ENCODE measurements around the gene DOK1. TPM values are rescaled to one million over a fixed set of nuclear protein-coding genes. Genes with fewer than 3 reads are reported as not detected.

Gene DOK1
- total RNA-seq, 2 experiments from 2014 or later, result 17.2 to 17.9 TPM

- Mint-ChIP-seq H3K27ac (no peak overlapping the region), H3K36me3 (ENCODE audit: low read depth) (peaks cover 8% of the 10 kb centered on the region), H3K4me3 (peak overlapping the region; percentile 25), H3K27me3 (peaks cover 62% of the 10 kb centered on the region), H3K9me3 (ENCODE audit: low read depth) (no peaks in the 10 kb centered on the region), H3K4me1 (peaks cover 17% of the 10 kb centered on the region)
- ChIA-PET POLR2A (interaction anchor here (0.6 kb wide), 1 partner anchor 47 kb away, joined by 3 read pairs; no protein-coding TSS in a partner anchor), CTCF (interaction anchor here (1.0 to 1.3 kb wide), 3 partner anchors 31 to 101 kb away, joined by 3 to 5 read pairs (median 3); partner anchors contain the start of genes CCDC142 and TTC31)
- peak; percentile 66 for DNase-seq
- peak; percentile 44 for ATAC-seq
- intact Hi-C loops (cut with DNase I, micrococcal nuclease), result loop anchor here in 1 of 2 experiments (1.0 to 2.0 kb wide), 2 partner anchors 14 to 41 kb away; partner anchors contain the start of genes DOK1 and LBX2
Measured at GRCh38 chr2:74513605-74514367, 40.7 kb upstream of the DOK1 start.

GRCh38 chr2:74514368-74515270 lies 39.9 kb upstream of the DOK1 start, which contains the start of gene TLX2:
Gene TLX2 (plus strand): TSS chr2:74514450. CDS start chr2:74514807, 357 bp downstream.
- peaks cover 8% of the 10 kb centered on the region for H3K36me3 Mint-ChIP-seq (ENCODE audit: low read depth)
- intact Hi-C loops (cut with DNase I, micrococcal nuclease), result loop anchor here in 1 of 2 experiments (1.0 to 2.0 kb wide), 2 partner anchors 15 to 40 kb away; partner anchors contain the start of genes DOK1 and LBX2
- peak within 1 kb of the TSS; percentile 57 for H3K4me3 Mint-ChIP-seq
- H3K4me1 Mint-ChIP-seq, result peaks cover 17% of the 10 kb centered on the region
- H3K27me3 Mint-ChIP-seq, result peaks cover 64% of the 10 kb centered on the region
- ChIA-PET POLR2A (interaction anchor here (1.3 kb wide), 1 partner anchor 56 kb away, joined by 4 read pairs; the partner anchor contains the start of gene WBP1), CTCF (interaction anchor here (0.9 to 1.3 kb wide), 4 partner anchors 11 to 75 kb away, joined by 3 read pairs; no protein-coding TSS in a partner anchor)
- ATAC-seq (peak; percentile 20), DNase-seq (peak; percentile 43)
- no peaks in the 10 kb centered on the region for H3K9me3 Mint-ChIP-seq (ENCODE audit: low read depth)
- no peak within 1 kb of the TSS for H3K27ac Mint-ChIP-seq

DNA sequence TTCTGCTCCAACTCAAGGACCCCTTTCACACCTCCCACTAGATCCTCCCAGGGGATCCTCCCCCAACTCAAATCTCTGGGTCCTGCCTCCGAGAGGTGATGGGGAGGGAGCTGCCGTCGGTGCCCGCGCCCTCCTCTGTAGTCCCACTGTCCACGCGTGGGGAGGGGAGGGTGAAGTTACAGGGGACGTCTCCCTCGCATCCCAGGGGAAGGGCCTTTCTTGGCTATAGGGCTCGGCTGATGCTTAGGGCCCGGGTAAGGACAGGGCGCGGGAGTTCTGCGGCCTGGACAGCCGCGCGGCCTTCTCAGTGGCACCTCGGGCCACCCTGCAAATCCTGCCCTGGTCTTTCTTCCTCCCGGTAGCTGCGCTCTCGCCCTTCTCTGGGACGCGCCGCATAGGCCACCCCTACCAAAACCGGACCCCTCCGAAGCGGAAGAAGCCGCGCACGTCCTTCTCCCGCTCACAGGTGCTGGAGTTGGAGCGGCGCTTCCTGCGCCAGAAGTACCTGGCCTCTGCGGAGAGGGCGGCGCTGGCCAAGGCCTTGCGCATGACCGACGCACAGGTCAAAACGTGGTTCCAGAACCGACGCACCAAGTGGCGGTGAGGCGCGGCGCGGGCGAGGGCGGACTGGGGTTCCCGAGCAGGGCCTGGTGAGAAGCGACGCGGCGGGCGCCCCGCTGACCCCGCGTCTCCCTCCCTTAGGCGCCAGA lies 39.1 kb upstream of the DOK1 start:
- H3K4me1 Mint-ChIP-seq, result peaks cover 16% of the 10 kb centered on the region
- peaks cover 8% of the 10 kb centered on the region for H3K36me3 Mint-ChIP-seq (ENCODE audit: low read depth)
- H3K27me3 Mint-ChIP-seq, result peaks cover 69% of the 10 kb centered on the region
- intact Hi-C loops (cut with DNase I, micrococcal nuclease), result loop anchor here in 1 of 2 experiments (2.0 kb wide), 1 partner anchor 39 kb away; the partner anchor contains the start of gene DOK1
- H3K27ac Mint-ChIP-seq, result no peak overlapping the region
- CTCF ChIA-PET, result interaction anchor here (0.6 to 1.3 kb wide), 4 partner anchors 12 to 1265 kb away, joined by 3 read pairs; no protein-coding TSS in a partner anchor
- peak overlapping the region; percentile 57 for H3K4me3 Mint-ChIP-seq
- DNase-seq (peak; percentile 35), ATAC-seq (no peak)
- no peaks in the 10 kb centered on the region for H3K9me3 Mint-ChIP-seq (ENCODE audit: low read depth)
- POLR2A ChIA-PET, result interaction anchor here (1.1 to 1.6 kb wide), 3 partner anchors 10 to 57 kb away, joined by 3 to 4 read pairs (median 3); partner anchors contain the start of genes AUP1, DQX1, HTRA2 and WBP1

- Mint-ChIP-seq H3K36me3 (ENCODE audit: low read depth) (peaks cover 8% of the 10 kb centered on the region), H3K27me3 (peaks cover 70% of the 10 kb centered on the region), H3K4me1 (peaks cover 14% of the 10 kb centered on the region), H3K27ac (no peak overlapping the region), H3K4me3 (peak overlapping the region; percentile 46), H3K9me3 (ENCODE audit: low read depth) (no peaks in the 10 kb centered on the region)
- intact Hi-C loops (cut with DNase I, micrococcal nuclease), result loop anchor here in 1 of 2 experiments (2.0 kb wide), 1 partner anchor 39 kb away; the partner anchor contains the start of gene DOK1
- ChIA-PET CTCF (interaction anchor here (0.6 to 1.3 kb wide), 6 partner anchors 13 to 1266 kb away, joined by 3 to 4 read pairs (median 3); no protein-coding TSS in a partner anchor), POLR2A (interaction anchor here (1.0 to 1.6 kb wide), 4 partner anchors 9 to 58 kb away, joined by 3 to 4 read pairs (median 3); partner anchors contain the start of genes AUP1, DQX1, HTRA2 and WBP1)
- DNase-seq (peak; percentile 84), ATAC-seq (peak; percentile 85)
Measured at GRCh38 chr2:74515981-74516633, 38.4 kb upstream of the DOK1 start.

- ATAC-seq (no peak), DNase-seq (no peak)
- POLR2A ChIA-PET, result interaction anchor here (1.0 to 1.6 kb wide), 2 partner anchors 10 to 13 kb away, joined by 3 read pairs; partner anchors contain the start of genes AUP1 and HTRA2
- Mint-ChIP-seq H3K9me3 (ENCODE audit: low read depth) (no peaks in the 10 kb centered on the region), H3K27ac (no peak overlapping the region), H3K36me3 (ENCODE audit: low read depth) (peaks cover 8% of the 10 kb centered on the region), H3K4me1 (peaks cover 14% of the 10 kb centered on the region), H3K4me3 (no peak overlapping the region), H3K27me3 (peaks cover 66% of the 10 kb centered on the region)
- intact Hi-C loops (cut with DNase I, micrococcal nuclease), result no loop called here
- CTCF ChIA-PET, result interaction anchor here (0.7 to 1.2 kb wide), 4 partner anchors 12 to 780 kb away, joined by 3 to 4 read pairs (median 3); no protein-coding TSS in a partner anchor
Measured at GRCh38 chr2:74516650-74517049, 37.9 kb upstream of the DOK1 start.

- H3K9me3 Mint-ChIP-seq (ENCODE audit: low read depth), result no peaks in the 10 kb centered on the region
- H3K36me3 Mint-ChIP-seq (ENCODE audit: low read depth), result peaks cover 18% of the 10 kb centered on the region
- ATAC-seq, result no peak
- ChIA-PET POLR2A (no interaction called here), CTCF (no interaction called here)
- H3K27me3 Mint-ChIP-seq, result peaks cover 30% of the 10 kb centered on the region
- no peak overlapping the region for H3K27ac Mint-ChIP-seq
- intact Hi-C loops (cut with DNase I, micrococcal nuclease), result no loop called here
- no peak for DNase-seq
- no peak overlapping the region for H3K4me3 Mint-ChIP-seq
- H3K4me1 Mint-ChIP-seq, result peaks cover 10% of the 10 kb centered on the region
Measured at GRCh38 chr2:74522516-74522915, 32.0 kb upstream of the DOK1 start.

DNA sequence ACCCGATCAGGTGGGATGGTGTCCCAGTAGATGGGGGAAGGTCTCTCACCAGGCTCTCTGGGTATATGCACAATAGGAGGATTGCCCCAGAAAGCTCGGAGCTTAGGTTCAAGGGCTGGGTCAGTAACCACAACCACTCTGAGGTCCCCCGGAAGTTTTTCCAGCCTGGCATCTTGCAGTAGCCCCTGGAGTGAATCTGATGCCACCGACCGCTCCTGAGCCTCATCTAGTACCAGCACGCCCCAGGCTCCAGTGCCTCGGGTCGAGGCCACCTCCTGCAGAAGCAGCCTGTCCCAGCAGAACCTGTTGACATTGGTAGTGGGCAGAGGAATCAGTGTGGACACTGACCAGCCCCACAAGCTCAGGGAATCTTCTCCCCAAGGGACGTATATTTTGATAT lies 30.5 kb upstream of the DOK1 start:
- H3K9me3 Mint-ChIP-seq (ENCODE audit: low read depth), result no peaks in the 10 kb centered on the region
- ATAC-seq (no peak), DNase-seq (no peak)
- intact Hi-C loops (cut with DNase I, micrococcal nuclease), result no loop called here
- no peak overlapping the region for H3K4me3 Mint-ChIP-seq
- H3K27me3 Mint-ChIP-seq, result peaks cover 17% of the 10 kb centered on the region
- POLR2A ChIA-PET, result no interaction called here
- no peak overlapping the region for H3K27ac Mint-ChIP-seq
- peaks cover 32% of the 10 kb centered on the region for H3K36me3 Mint-ChIP-seq (ENCODE audit: low read depth)
- CTCF ChIA-PET, result no interaction called here
- H3K4me1 Mint-ChIP-seq, result peaks cover 19% of the 10 kb centered on the region

- ChIA-PET CTCF (interaction anchor here (1.0 kb wide), 1 partner anchor 52 kb away, joined by 3 read pairs; the partner anchor contains the start of gene MRPL53), POLR2A (interaction anchor here (0.8 kb wide), 1 partner anchor 9 kb away, joined by 3 read pairs; no protein-coding TSS in a partner anchor)
- Mint-ChIP-seq H3K4me1 (peaks cover 19% of the 10 kb centered on the region), H3K36me3 (ENCODE audit: low read depth) (peaks cover 36% of the 10 kb centered on the region), H3K27ac (no peak overlapping the region), H3K4me3 (no peak overlapping the region), H3K27me3 (peaks cover 11% of the 10 kb centered on the region), H3K9me3 (ENCODE audit: low read depth) (no peaks in the 10 kb centered on the region)
- no peak for ATAC-seq
- intact Hi-C loops (cut with DNase I, micrococcal nuclease), result no loop called here
- no peak for DNase-seq
Measured at GRCh38 chr2:74524955-74525716, 29.4 kb upstream of the DOK1 start.

Measured in activated CD4-positive, alpha-beta T cell treated with anti-CD3 and anti-CD28 coated beads for 36 hours (primary cell).